HUES64 (cell line): ENCODE results near the gene ARL15.
A peak's percentile ranks its signal among the peaks of the same experiment; 100 is the strongest.

Source experiments
- H3K27ac ChIP-seq: 2 replicates; pipeline ENCODE4 v1.7.0; 2013; ENCODE audit warnings: low read depth, low read length, inconsistent platforms
- H3K27me3 ChIP-seq: 2 replicates; pipeline ENCODE4 v1.6.1; 2013; ENCODE audit warnings: mild to moderate bottlenecking, low read length; ENCODE audit not compliant: insufficient read depth
- H3K36me3 ChIP-seq: 2 replicates; pipeline ENCODE4 v1.6.1; 2013; ENCODE audit warnings: mild to moderate bottlenecking, low read length; ENCODE audit not compliant: insufficient read depth
- H3K4me1 ChIP-seq: 2 replicates; pipeline ENCODE4 v1.6.1; 2013; ENCODE audit warnings: mild to moderate bottlenecking, low read length, moderate library complexity; ENCODE audit not compliant: insufficient read depth
- H3K4me3 ChIP-seq: 2 replicates; pipeline ENCODE4 v1.5.1; 2013; ENCODE audit warnings: mild to moderate bottlenecking, low read length, moderate library complexity
- H3K9ac ChIP-seq: 2 replicates; pipeline ENCODE4 v1.6.1; 2013; ENCODE audit warnings: mild to moderate bottlenecking, low read depth, low read length
- H3K9me3 ChIP-seq: 2 replicates; pipeline ENCODE4 v1.6.1; 2013; ENCODE audit warnings: low read depth, low read length; ENCODE audit not compliant: insufficient read depth
- WGBS: fragments of 150-250, 120-280 bp; methylation state at CpG from one replicate; pipeline ENCODE4 v1.1.7; 2013; ENCODE audit warnings: missing lambda C conversion rate; 5-methylcytosine and 5-hydroxymethylcytosine counted together

ARL15 gene

DNA sequence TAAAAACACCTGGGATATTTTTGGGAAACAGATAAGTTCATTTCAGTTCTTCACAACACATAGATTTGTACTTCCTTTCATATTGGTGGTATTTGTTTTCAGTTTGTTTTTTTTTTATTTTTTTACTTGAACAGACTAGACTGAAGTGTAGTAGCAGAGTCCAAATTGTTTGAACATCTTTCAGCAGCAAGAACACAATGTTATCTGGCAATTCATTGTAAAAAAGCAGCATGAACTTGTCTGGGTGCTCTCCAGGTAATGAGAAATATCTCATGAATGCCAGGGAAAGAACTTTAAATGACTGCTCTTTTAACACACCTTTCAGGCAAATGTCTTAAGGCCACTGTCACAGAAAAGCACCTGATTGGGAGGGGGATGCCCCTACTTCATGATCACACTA, 113.4 kb downstream of the ARL15 start:
- H3K36me3 ChIP-seq, result no peaks in the 10 kb centered on the region
- no peak overlapping the region for H3K4me3 ChIP-seq
- H3K27me3 ChIP-seq, result no peaks in the 10 kb centered on the region
- no peak overlapping the region for H3K9ac ChIP-seq
- H3K4me1 ChIP-seq, result no peaks in the 10 kb centered on the region; the same call in 1 of the 2 replicates
- no peak overlapping the region for H3K27ac ChIP-seq
- peaks cover 1% of the 10 kb centered on the region; the same call in 1 of the 2 replicates for H3K9me3 ChIP-seq

DNA sequence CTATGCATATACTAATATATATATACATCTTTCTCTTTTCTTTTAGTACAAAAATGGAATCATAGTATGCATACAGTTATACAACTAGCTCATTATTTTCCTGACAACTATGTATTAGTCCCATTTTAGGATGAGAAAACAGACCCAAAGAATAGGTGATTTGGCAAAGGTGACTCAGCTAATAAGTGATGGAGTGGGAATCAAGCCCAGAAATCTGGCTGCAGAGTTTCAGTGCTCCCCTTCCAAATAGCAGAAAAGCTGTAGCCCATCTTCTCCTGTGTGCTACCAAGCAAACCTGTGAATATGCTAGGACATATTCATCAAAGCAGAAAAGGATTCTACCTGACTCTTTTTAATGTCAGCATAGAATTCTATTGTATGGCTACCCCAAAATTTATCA, 114.7 kb downstream of the ARL15 start:
- no peaks in the 10 kb centered on the region for H3K9me3 ChIP-seq
- no peaks in the 10 kb centered on the region for H3K27me3 ChIP-seq
- H3K27ac ChIP-seq, result no peak overlapping the region
- H3K36me3 ChIP-seq, result no peaks in the 10 kb centered on the region
- no peak overlapping the region for H3K9ac ChIP-seq
- H3K4me3 ChIP-seq, result no peak overlapping the region
- H3K4me1 ChIP-seq, result no peaks in the 10 kb centered on the region; the same call in 1 of the 2 replicates

DNA sequence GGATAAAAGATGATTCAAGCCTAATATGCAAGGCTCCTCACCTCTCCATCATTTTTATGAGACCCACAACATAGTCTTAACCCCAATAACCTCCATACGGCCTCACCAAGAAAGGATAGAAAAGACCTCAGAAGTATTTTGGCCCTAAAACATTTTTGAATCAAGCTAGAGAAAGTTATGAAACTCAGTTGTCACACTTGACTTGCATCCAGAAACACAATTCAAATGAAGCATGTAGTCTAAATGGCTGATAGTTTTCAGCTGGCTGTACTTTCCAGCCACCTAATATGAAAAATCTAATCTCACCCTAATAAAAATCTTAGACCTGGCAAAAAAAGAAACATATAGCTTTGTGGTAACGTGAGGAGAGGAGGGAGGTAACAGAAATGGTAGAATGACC, 116.1 kb downstream of the ARL15 start:
- no peaks in the 10 kb centered on the region for H3K27me3 ChIP-seq
- H3K4me1 ChIP-seq, result no peaks in the 10 kb centered on the region; the same call in 1 of the 2 replicates
- no peak overlapping the region for H3K9ac ChIP-seq
- WGBS, result 82% methylated on average over 1 of the region's 2 CpGs
- H3K4me3 ChIP-seq, result no peak overlapping the region
- H3K27ac ChIP-seq, result no peak overlapping the region
- H3K9me3 ChIP-seq, result no peaks in the 10 kb centered on the region
- H3K36me3 ChIP-seq, result no peaks in the 10 kb centered on the region

DNA sequence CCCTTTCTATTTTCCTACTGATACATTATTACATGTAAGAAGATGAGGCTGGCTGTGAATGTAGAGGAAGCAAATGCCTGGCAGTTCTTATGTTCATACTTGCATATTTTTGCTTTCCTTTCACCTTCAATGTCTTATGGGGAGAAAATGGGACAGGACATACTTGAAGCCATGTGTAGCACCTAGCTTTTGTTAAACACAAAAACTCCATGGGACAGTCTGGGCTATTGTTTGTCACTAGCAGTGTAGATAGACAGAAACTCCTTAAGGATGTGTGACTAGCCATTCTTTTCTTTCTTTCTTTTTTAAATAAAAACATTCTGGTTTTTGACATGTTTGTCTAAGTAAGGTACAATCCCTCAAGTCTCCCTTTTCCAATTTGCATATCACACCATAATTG, 122.7 kb downstream of the ARL15 start:
- H3K27ac ChIP-seq, result peak overlapping the region; percentile 36; the same call in 1 of the 2 replicates
- no peaks in the 10 kb centered on the region for H3K27me3 ChIP-seq
- H3K4me3 ChIP-seq, result no peak overlapping the region
- H3K9me3 ChIP-seq, result no peaks in the 10 kb centered on the region
- no peak overlapping the region for H3K9ac ChIP-seq
- H3K36me3 ChIP-seq, result no peaks in the 10 kb centered on the region
- H3K4me1 ChIP-seq, result peaks cover 25% of the 10 kb centered on the region

DNA sequence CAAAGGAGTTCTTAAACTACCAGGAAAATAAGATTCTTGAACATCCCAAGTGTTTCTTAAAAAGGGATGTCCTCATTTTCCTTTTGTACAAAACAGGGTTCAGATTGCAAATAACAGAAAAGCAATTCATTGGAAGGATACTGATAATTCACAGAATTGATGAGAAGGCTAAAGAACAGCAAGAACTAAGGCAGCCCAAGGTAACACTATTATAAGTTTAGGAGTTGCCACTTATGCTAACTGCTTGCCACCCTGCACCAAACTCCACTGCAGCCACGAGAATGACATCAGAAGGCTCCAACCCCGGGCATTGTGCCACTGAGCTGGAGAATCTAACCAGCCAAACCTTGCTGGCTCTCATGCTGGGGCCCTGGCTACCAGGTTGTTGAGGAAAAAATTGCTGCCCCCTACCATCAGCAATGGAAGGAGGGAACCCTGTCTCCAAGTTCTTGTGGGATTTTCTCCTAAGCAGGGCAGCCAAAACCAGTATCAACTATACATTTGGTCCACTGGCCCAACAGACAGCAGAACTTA, 123.4 kb downstream of the ARL15 start:
- peak overlapping the region; percentile 36; the same call in 1 of the 2 replicates for H3K27ac ChIP-seq
- no peak overlapping the region for H3K4me3 ChIP-seq
- H3K4me1 ChIP-seq, result peaks cover 25% of the 10 kb centered on the region
- no peaks in the 10 kb centered on the region for H3K36me3 ChIP-seq
- no peaks in the 10 kb centered on the region for H3K9me3 ChIP-seq
- no peak overlapping the region for H3K9ac ChIP-seq
- no peaks in the 10 kb centered on the region for H3K27me3 ChIP-seq
- WGBS, result 94% methylated on average over 2 of the region's 2 CpGs

DNA sequence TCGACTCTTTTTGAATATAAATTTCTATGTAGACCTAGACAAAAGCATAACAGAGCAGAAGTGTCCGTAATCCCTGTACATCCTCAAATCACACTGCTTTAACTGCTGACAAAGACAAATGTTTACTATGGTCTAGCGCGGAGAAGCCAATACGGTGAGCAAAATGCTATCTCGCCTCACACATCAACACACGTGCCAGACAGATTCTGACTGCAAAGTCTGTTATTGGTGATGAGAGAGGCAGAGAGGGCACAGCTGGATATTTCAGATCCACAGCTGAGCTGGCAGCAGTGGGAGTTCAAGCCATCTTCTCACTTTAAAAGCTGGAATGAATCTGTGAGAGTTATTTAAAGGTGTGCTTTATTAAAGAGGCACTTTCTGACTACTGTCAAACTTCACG, 124.3 kb downstream of the ARL15 start:
- no peak overlapping the region for H3K4me3 ChIP-seq
- H3K36me3 ChIP-seq, result no peaks in the 10 kb centered on the region
- no peaks in the 10 kb centered on the region for H3K27me3 ChIP-seq
- H3K9me3 ChIP-seq, result no peaks in the 10 kb centered on the region
- H3K9ac ChIP-seq, result no peak overlapping the region
- no peak overlapping the region for H3K27ac ChIP-seq
- WGBS, result 92% methylated on average over 8 of the region's 8 CpGs
- peaks cover 29% of the 10 kb centered on the region for H3K4me1 ChIP-seq

DNA sequence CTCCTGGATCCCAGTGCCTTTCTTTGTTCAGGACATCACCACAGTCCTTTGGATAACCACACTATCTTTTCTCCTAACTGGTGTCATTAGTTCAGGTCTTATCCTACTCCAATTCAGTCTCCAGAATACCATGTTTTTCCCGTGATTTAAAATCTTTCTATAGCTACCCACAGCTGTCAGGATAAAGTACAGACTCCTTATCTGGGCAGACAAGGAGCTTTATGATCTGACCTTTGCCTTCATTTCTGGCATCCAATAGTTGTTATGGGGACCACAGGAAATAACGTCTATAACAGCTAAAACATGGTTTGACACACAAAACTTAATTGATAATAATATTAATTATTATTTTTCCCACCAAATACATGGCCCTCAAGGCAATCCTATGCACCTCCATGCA, 125.6 kb downstream of the ARL15 start:
- no peaks in the 10 kb centered on the region for H3K36me3 ChIP-seq
- no peak overlapping the region for H3K27ac ChIP-seq
- no peaks in the 10 kb centered on the region for H3K27me3 ChIP-seq
- H3K4me1 ChIP-seq, result peaks cover 41% of the 10 kb centered on the region
- no peaks in the 10 kb centered on the region for H3K9me3 ChIP-seq
- H3K9ac ChIP-seq, result no peak overlapping the region
- no peak overlapping the region for H3K4me3 ChIP-seq
- WGBS, result 91% methylated on average over 1 of the region's 2 CpGs

DNA sequence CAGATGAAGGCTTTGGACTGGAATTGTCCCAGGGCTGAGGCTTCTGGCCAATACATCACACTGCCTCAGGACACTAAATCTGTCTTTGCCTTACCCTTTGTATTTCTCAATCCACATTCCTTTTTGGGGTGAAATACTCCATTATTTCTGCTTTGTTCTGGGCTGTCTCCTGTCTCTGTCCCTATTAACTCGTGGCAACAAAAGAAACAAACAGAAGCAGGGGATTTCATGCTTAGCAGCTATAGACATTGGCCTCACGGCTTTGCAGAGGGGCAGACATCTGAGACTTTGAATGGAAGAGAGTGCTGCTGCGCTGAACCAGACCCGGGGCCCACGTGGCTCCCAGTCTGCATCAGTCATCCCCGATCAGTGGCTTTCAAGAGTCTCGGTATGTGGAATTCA, 129.7 kb downstream of the ARL15 start:
- H3K9ac ChIP-seq, result peak overlapping the region; percentile 21; the same call in 1 of the 2 replicates
- 55% methylated on average over 7 of the region's 7 CpGs for WGBS
- no peaks in the 10 kb centered on the region for H3K9me3 ChIP-seq
- peak overlapping the region; percentile 70; the same call in 1 of the 2 replicates for H3K27ac ChIP-seq
- peaks cover 27% of the 10 kb centered on the region for H3K4me1 ChIP-seq
- no peaks in the 10 kb centered on the region for H3K36me3 ChIP-seq
- H3K4me3 ChIP-seq, result no peak overlapping the region
- H3K27me3 ChIP-seq, result no peaks in the 10 kb centered on the region

DNA sequence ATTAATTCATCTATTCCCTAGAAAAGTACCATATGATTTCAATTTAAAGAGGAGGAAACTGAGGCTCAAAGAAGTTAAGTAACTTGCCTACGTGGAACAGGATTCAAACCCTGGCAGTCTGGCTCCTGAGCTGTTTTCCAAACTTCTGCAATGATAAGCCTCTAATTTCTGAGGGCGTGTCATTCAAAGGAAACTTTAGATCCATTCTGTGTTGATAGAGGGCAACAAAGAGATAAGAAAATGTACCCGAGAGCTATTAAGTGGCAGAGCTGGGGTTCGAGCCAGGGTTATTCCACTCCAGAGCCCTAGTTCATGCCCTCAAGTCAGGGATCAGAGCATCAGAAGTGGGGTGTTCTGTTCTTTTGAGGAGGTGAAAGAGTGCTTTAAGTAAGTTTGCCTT, 131.4 kb downstream of the ARL15 start:
- peaks cover 27% of the 10 kb centered on the region for H3K4me1 ChIP-seq
- no peak overlapping the region for H3K9ac ChIP-seq
- H3K27ac ChIP-seq, result no peak overlapping the region
- no peak overlapping the region for H3K4me3 ChIP-seq
- H3K27me3 ChIP-seq, result no peaks in the 10 kb centered on the region
- 88% methylated on average over 4 of the region's 4 CpGs for WGBS
- H3K36me3 ChIP-seq, result no peaks in the 10 kb centered on the region
- no peaks in the 10 kb centered on the region for H3K9me3 ChIP-seq

DNA sequence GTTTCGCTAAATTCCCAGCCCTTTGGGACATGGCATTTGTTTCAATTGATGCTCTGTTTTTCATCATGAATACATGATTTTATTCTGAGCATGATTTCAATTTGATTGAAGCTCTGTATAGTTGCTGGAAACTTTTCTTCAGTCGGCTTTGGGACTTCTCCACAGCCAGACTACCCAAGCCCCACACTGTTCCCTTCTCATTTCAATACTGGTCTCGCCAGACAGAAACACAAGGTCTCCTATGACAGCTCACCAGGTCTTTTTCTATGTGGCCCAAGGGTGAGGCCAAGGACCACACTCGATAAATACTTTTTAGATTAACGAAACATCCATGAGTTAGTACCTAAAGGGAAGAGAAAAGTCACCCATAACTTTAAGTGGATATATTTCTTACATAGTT, 132.2 kb downstream of the ARL15 start:
- Histone ChIP-seq H3K9ac (no peak overlapping the region), H3K27me3 (no peaks in the 10 kb centered on the region), H3K4me1 (peaks cover 27% of the 10 kb centered on the region), H3K36me3 (no peaks in the 10 kb centered on the region), H3K9me3 (no peaks in the 10 kb centered on the region), H3K4me3 (no peak overlapping the region), H3K27ac (no peak overlapping the region)
- WGBS, result 91% methylated on average over 5 of the region's 5 CpGs

DNA sequence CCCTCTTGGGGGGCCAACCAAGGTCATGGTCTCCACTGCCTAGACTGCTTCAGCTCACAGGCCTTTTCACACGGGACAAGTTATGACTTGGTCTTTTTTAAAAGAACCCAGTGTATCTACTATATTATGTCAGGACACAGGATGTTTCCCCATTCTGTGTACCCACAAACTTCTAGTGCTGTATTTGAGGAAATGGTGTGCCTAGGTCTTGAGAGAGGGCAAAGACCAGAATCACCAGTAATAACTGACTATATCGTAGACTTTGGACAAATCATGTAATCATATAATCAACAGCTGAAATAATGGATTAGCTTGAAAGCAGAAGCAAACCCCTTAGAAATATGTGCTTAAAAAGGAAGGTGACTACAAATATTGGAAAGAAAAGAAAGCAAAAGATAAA, 133.3 kb downstream of the ARL15 start:
- Histone ChIP-seq H3K27me3 (no peaks in the 10 kb centered on the region), H3K27ac (no peak overlapping the region), H3K9ac (no peak overlapping the region), H3K4me3 (no peak overlapping the region), H3K4me1 (peaks cover 27% of the 10 kb centered on the region), H3K9me3 (no peaks in the 10 kb centered on the region), H3K36me3 (no peaks in the 10 kb centered on the region)
- WGBS, result 100% methylated on average over 1 of the region's 2 CpGs
